GM11168 (cell line): ENCODE results near the gene SYNGR1.

Experiments used
- in situ Hi-C: fragments of 300-500 bp; cut with MboI; formaldehyde crosslinking; loops from one replicate; pipeline ENCODE4 v1.12.0; 2022; ENCODE audit warnings: low sequenced_read_pairs; ENCODE audit not compliant: unreplicated experiment

Gene SYNGR1

DNA sequence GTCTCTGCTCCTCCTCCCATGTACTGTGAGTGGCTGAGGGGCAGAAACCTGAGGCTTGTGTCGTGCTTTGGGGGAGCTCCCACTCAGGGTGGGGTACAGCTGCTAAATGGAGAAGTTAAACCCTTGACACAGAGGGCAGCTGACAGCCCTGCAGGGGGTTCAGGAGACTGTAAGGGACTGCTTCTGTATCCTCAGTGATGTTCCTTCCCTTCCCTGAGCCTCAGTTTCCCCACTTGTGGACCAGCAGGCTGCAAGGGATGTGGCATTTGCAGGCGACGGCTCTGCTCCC lies 15.6 kb downstream of the SYNGR1 start:
- in situ Hi-C loops, result no loop called here

DNA sequence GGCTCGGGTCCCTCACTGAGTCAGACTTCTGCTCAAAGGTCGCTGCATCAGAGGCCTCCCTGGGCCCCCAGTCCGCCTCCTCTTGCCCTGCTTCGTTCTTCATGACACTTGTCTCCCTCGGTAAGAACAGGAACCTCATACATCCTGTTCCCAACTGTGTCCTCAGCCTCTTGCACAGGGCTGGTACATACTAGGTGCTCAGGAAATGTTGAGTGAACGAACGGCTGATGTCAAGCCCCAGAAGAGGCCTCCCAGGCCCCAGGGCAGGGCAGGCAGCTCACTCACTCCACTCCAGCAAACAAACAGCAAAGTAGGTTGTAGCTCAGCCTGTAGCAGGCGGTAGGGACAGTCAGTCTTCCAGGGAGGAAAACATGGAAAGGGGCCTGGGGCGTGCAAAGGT lies 17.2 kb downstream of the SYNGR1 start:
- in situ Hi-C loops, result no loop called here

DNA sequence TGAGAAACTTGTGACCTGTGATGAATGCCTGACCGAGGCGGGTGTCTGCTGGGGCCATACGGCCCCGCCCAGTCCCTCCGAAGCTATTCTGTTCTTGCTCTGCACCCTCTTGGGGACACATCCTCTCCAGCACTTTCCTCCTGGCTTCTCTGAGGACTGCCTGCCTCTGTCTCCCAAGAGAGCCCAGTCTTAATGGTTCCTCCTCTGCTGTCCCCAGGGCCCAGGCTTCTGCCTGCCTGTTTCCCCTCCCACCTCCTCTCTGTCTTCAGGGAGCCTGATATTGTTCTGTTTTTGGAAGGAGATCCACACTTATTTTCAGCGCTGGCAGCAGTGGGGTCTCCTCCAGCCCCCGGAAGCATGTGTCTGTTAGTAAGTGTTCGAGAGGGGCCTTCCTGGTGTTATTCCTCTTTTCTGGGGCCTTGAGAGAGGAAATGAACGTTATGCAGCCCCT lies 18.7 kb downstream of the SYNGR1 start:
- in situ Hi-C loops, result no loop called here

GRCh38 chr22:39369186-39369585 lies 19.4 kb downstream of the SYNGR1 start:
- in situ Hi-C loops, result no loop called here

GRCh38 chr22:39369586-39369985 lies 19.8 kb downstream of the SYNGR1 start:
- in situ Hi-C loops, result no loop called here

GRCh38 chr22:39371732-39372131 lies 21.9 kb downstream of the SYNGR1 start:
- in situ Hi-C loops, result no loop called here

- in situ Hi-C loops, result no loop called here
Measured at GRCh38 chr22:39374191-39374590, 24.4 kb downstream of the SYNGR1 start.

- in situ Hi-C loops, result no loop called here
Measured at GRCh38 chr22:39374801-39375200, 25.0 kb downstream of the SYNGR1 start.

DNA sequence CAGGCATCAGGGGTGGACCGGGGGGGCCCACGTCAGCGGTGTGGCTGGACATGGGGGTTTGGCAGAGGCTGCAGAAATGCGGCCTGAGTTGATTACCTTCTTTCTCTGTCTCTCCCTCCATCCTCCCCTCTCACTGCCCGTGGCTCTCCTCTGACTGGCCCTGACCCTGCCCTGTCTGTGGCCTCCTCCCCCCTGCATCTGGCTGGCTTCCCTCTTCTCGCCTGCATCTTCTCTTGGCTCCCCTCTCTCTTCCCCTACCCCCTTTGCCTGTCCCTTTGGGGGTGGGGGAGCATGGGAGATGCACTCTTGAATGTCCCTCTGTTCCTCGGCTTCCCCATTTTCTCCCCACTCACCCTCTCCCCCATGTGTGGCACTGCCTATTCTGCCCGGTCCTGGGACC lies 25.9 kb downstream of the SYNGR1 start:
- in situ Hi-C loops, result no loop called here

- in situ Hi-C loops, result no loop called here
Measured at GRCh38 chr22:39379756-39380730, 30.3 kb downstream of the SYNGR1 start.

DNA sequence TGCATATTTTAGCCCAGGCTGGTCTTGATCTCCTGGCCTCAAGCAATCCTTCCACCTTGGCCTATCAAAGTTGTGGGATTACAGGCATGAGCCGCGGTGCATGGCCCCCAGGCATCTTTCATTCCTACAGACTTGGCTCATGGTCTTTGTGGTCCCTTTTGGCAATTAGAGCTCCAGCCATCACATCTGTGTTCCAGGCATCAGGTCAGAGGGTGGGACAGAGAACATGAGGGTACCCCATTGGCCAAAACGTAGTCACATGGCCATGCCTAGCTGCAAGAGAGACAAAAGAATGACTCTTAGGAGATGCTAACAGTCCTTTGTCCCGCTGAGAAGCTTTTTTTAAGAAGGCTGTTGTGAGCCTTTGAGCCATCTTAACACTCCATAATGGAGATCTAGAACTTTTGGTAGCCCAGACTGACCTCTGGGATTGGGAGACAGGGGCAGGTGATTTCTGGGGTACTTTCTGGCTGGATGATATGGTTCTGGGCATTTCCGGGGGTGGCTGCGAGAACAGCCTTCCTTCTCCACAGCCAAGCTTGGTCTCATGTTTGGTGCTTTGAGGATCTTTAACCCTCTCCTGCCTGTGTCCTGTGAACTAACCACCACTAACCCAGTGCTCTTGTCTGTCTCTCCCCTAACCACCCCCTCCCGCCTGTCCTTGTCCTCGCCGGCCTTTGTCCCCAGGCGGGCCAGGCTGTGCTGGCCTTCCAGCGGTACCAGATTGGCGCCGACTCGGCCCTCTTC lies 31.4 kb downstream of the SYNGR1 start:
- in situ Hi-C loops, result no loop called here

- in situ Hi-C loops, result no loop called here
Measured at GRCh38 chr22:39381930-39382329, 32.1 kb downstream of the SYNGR1 start.

- in situ Hi-C loops, result no loop called here
Measured at GRCh38 chr22:39382410-39382809, 32.6 kb downstream of the SYNGR1 start.

- in situ Hi-C loops, result no loop called here
Measured at GRCh38 chr22:39383841-39384625, 34.2 kb downstream of the SYNGR1 start.

DNA sequence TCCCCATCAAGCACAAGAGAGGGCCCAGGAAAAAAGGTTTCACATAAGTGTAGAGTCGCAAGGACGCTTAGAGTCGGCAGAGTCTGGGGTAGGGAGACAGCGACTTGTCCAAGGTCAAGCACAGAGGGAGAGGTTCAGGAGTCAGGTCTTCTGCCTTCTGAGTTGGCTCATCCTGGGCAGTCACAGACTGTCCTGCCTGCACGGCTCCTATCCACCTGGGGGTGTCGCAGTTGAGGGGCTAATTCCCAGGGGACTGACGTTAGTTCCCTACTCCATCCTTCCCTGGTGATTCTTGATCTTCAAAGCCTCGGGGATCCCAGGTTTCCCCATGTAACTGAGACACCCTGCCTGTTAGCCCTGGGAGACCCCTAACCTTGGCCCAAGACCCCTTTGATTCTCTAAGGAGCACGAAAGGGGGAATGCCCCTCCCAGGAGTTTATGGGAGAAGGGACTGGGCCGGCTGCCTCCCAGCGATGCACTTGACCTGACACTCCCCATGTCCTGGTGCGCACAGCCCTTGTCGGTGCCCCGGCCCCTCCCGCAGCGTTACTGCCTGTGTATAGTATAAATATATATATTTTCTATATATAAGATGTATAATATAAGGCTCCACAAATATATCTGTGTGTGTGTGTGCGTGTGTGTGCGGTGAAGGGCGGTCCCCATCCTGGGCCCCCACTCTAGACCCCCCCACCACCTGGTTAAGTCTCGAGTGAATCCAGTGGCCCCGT lies 35.1 kb downstream of the SYNGR1 start:
- in situ Hi-C loops, result no loop called here

DNA sequence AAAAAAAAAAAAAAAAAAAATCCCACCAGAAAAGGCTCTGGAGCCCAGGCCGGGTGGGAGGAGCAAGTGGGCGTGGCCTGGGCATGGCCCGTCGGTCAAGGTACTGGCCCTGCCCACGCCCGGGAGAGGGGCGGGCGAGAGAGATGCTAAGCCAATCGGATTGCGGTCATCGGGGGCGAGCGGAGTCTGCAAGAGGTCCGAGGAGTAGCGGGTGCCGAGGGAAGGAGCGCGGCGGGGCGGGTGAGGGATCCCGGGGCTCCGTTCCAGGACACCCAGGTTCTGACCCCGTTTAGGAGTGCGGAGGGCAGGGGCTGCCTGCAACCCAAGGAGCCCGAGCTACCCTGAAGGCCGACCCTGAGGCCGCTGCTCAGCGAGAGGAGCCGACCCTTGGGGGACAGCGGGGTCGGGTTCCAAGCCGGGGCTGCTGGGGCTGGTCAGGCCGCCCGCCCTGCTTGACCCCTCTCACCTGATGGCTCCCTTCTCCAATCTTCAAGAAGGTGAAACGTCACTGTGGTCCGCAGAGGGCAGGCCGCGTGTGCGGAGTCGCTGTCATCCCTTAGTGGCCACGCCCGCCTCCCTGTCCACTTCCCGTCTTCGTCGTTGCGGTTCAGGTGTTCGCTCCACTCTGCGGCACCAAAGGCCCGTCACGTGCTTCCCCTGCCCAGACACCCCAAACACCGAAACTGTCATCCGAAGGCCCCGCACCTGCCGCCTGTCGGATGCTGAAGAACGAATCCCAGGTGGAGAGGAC lies 38.6 kb downstream of the SYNGR1 start:
- in situ Hi-C loops, result no loop called here

GRCh38 chr22:39389420-39389819 lies 39.6 kb downstream of the SYNGR1 start:
- in situ Hi-C loops, result no loop called here

DNA sequence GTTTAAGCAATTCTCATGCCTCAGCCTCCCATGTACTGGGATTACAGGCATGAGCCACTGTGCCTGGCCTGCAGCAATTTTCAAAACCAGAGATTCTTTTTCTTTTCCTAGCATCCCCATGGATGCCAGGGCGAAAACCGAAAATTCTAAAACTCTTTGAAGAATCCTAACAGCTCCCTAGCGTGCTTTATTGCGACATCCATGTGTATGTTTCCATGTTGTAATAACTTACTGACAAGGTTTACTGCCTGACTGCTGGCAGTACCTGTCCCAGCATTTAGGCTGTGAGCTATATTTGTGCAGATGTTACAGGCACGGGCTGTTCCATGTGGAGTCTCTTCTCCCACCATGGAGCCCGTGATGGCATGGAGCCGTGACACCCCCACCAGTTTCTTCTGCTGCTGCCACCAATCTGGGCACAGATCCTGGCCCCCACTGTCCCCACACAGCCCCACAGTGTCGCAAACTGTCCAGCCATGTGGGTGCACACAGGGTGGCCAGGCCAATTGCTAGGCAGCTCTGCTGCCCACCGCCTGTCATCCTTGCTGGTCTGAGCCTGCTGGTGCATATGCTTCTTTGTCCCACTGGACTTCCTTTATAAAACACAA lies 42.7 kb downstream of the SYNGR1 start:
- in situ Hi-C loops, result no loop called here
